Ovary (tissue), 9 donors: ENCODE data around the gene ANO1. TPM values are rescaled to one million over a fixed set of nuclear protein-coding genes. Genes with fewer than 3 reads are reported as not detected.
A peak's percentile ranks its signal among the peaks of the same experiment; 100 is the strongest.

Source experiments
- DNase-seq, 5 donors: peaks; one replicate each; pipeline ENCODE4 v3.0.0-alpha.2; 2019 to 2020
- H3K27ac ChIP-seq, 2 donors: fragments of 200-600 bp; one replicate each; pipeline versions ENCODE4 v1.5.1 to v1.8.0; 2019 to 2022
- H3K27me3 ChIP-seq: fragments of 200-600 bp; one replicate; pipeline ENCODE4 v1.8.0; 2022
- H3K36me3 ChIP-seq: fragments of 200-600 bp; sonication (generic); one replicate; pipeline ENCODE4 v1.5.1; 2019
- H3K4me1 ChIP-seq: one replicate; pipeline ENCODE4 v1.8.1; 2013; ENCODE audit warnings: mild to moderate bottlenecking, moderate library complexity; ENCODE audit not compliant: insufficient read depth
- H3K4me3 ChIP-seq: fragments of 200-600 bp; sonication (generic); one replicate; pipeline ENCODE4 v1.5.1; 2017
- H3K9me3 ChIP-seq, 2 donors: fragments of 200-600 bp in 1 of 2; sonication (generic) in 1 of 2; one replicate each; pipeline versions ENCODE4 v1.5.1 to v1.8.1; 2013 to 2019; ENCODE audit warnings: mild to moderate bottlenecking in 1 of 2, moderate library complexity in 1 of 2
- CTCF ChIP-seq, 3 donors: fragments of 450-650 bp in 2 of 3; fragments of 200-600 bp in 1 of 3; IDR thresholded peaks; one replicate each; pipeline versions ENCODE4 v1.5.1 to v1.8.0; 2016 to 2022; ENCODE audit warnings: antibody characterized with exemption in 3 of 3, mild to moderate bottlenecking in 1 of 3
- EP300 ChIP-seq: sonication (generic); formaldehyde crosslinking; IDR thresholded peaks from one replicate; pipeline ENCODE4 v1.6.1; 2017; ENCODE audit warnings: antibody characterized with exemption
- POLR2A ChIP-seq: fragments of 450-650 bp; IDR thresholded peaks from one replicate; pipeline ENCODE4 v1.6.1; 2017; ENCODE audit warnings: antibody characterized with exemption, mild to moderate bottlenecking, moderate library complexity
- WGBS, 3 donors: extraction: QIAGEN DNeasy Blood & Tissue Kit in 1 of 3; methylation state at CpG; one replicate each; pipeline versions ENCODE4 v1.1.5 to v1.1.7; 2013 to 2017; 5-methylcytosine and 5-hydroxymethylcytosine counted together
- intact Hi-C, 4 donors: fragments of 100-400 bp; cut with DNase I; formaldehyde crosslinking; loops; one replicate each; pipeline versions ENCODE4 v1.11.0 to v1.15.1; 2022 to 2023
- polyA plus RNA-seq, 2 donors: library from polyadenylated mRNA; stranded (reverse); fragments of 200-250 nt in 1 of 2; fragments of 350-450 nt in 1 of 2; fragmentation: Illumina TruSeq in 1 of 2; extraction: RNeasy Lipid Tissue Mini Kit (QIAGEN cat#74804) in 1 of 2; gene quantifications; one replicate each; pipeline ENCODE4 v1.2.3, GENCODE V29; 2013 to 2014
- total RNA-seq, 7 donors: library from RNA; depleted of rRNA in 2 of 7; stranded (reverse); fragments of >200 nt in 2 of 7; fragmentation: NEBNext Ultra II Directional in 3 of 7; extraction: Animal tissue kit (Norgen Biotek cat#: 25700) in 3 of 7; gene quantifications; one replicate each; pipeline versions ENCODE4 v1.1.0 to v1.2.4, GENCODE V29; 2016 to 2023
- donor health status: DM: no; HTN: no; CAD: no; lungs with moderate emphysema.
- donor health status: DM: no; HTN: no; CAD: no.
- donor health status: Bipolar disorder and iron deficiency.
- donor health status: DM: yes; HTN: yes; CAD: no.
- donor health status: DM: no; HTN: no; CAD: no.
- donor health status: DM: yes; HTN: yes; CAD: no.

Gene ANO1
- total and polyA plus RNA-seq, 9 donors: 1.7 to 59.1 (median 8.6) TPM

GRCh38 chr11:70074746-70075145 lies 3.4 kb upstream of the ANO1 start:
- no peak overlapping the region for H3K27ac ChIP-seq
- no peaks in the 10 kb centered on the region for H3K27me3 ChIP-seq
- no peaks in the 10 kb centered on the region for H3K9me3 ChIP-seq
- 92 to 96% (median 94%) methylated on average over 8 of the region's 8 CpGs for WGBS, 3 donors
- DNase-seq: no peak
- no peak for TF ChIP-seq CTCF (IDR thresholded peaks at IDR 0.05)
- no peak for TF ChIP-seq POLR2A
- TF ChIP-seq EP300: no peak
- no peaks in the 10 kb centered on the region for H3K4me1 ChIP-seq
- intact Hi-C loops: no loop called here
- H3K4me3 ChIP-seq: no peak overlapping the region
- H3K36me3 ChIP-seq: no peaks in the 10 kb centered on the region

- H3K27ac ChIP-seq: no peak overlapping the region
- WGBS, 3 donors: 83 to 87% (median 86%) methylated on average over 8 of the region's 8 CpGs
- no peaks in the 10 kb centered on the region for H3K36me3 ChIP-seq
- no peaks in the 10 kb centered on the region for H3K27me3 ChIP-seq
- no peaks in the 10 kb centered on the region for H3K9me3 ChIP-seq
- TF ChIP-seq POLR2A: no peak
- no peak for TF ChIP-seq EP300
- H3K4me1 ChIP-seq: no peaks in the 10 kb centered on the region
- DNase-seq: no peak
- intact Hi-C loops: loop anchor here in 1 of 4 donors (2.0 kb wide), 1 partner anchor 157 kb away; no protein-coding TSS in a partner anchor
- H3K4me3 ChIP-seq: no peak overlapping the region
These were observed 2.3 kb upstream of the ANO1 start for GRCh38 chr11:70075836-70076235.

- H3K27ac ChIP-seq: no peak overlapping the region
- H3K36me3 ChIP-seq: no peaks in the 10 kb centered on the region
- H3K9me3 ChIP-seq: no peaks in the 10 kb centered on the region
- TF ChIP-seq CTCF (IDR thresholded peaks at IDR 0.05) (no peak), POLR2A (no peak), EP300 (no peak)
- H3K27me3 ChIP-seq: no peaks in the 10 kb centered on the region
- no peak overlapping the region for H3K4me3 ChIP-seq
- intact Hi-C loops: loop anchor here in 1 of 4 donors (2.0 kb wide), 1 partner anchor 158 kb away; no protein-coding TSS in a partner anchor
- no peaks in the 10 kb centered on the region for H3K4me1 ChIP-seq
- DNase-seq: peak in 1 of 5 donors; percentile 10
- WGBS, 3 donors: 49 to 57% (median 57%) methylated on average over 6 of the region's 6 CpGs
These were observed 1.6 kb upstream of the ANO1 start for GRCh38 chr11:70076461-70076931.

- Histone ChIP-seq H3K27me3 (no peaks in the 10 kb centered on the region), H3K4me1 (no peaks in the 10 kb centered on the region), H3K9me3 (no peaks in the 10 kb centered on the region), H3K4me3 (peak overlapping the region; percentile 31), H3K27ac (no peak overlapping the region), H3K36me3 (no peaks in the 10 kb centered on the region)
- WGBS, 3 donors: 17 to 31% (median 18%) methylated on average over 25 to 26 of the region's 26 CpGs
- intact Hi-C loops: loop anchor here in 1 of 4 donors (2.0 kb wide), 1 partner anchor 159 kb away; no protein-coding TSS in a partner anchor
- no peak for TF ChIP-seq CTCF (IDR thresholded peaks at IDR 0.05)
- no peak for TF ChIP-seq POLR2A
- no peak for TF ChIP-seq EP300
- DNase-seq: peak in 1 of 5 donors; percentile 20
These were observed 564 bp upstream of the ANO1 start for GRCh38 chr11:70077411-70078094.
